Stimulated activated CD4-positive, alpha-beta T cell treated with anti-CD3 and anti-CD28 coated beads, Interleukin-1b, Interleukin-23, amount 100 ng/mL, for 4 hours (primary cell): Measurements from ENCODE around the gene IL9.
"Not testable (repeated sequence)": the region's sequence is repeated elsewhere in the genome, so short reads cannot be mapped to it uniquely, and the experiment has no call there.

Source experiments
- DNase-seq, 2 donors: peaks; one replicate each; pipeline ENCODE4 v3.0.0-alpha.2; 2020; ENCODE audit warnings: low read depth in 2 of 2

The IL9 gene

GRCh38 chr5:135868681-135869080, 27.0 kb downstream of the IL9 start:
- no peak for DNase-seq

DNA sequence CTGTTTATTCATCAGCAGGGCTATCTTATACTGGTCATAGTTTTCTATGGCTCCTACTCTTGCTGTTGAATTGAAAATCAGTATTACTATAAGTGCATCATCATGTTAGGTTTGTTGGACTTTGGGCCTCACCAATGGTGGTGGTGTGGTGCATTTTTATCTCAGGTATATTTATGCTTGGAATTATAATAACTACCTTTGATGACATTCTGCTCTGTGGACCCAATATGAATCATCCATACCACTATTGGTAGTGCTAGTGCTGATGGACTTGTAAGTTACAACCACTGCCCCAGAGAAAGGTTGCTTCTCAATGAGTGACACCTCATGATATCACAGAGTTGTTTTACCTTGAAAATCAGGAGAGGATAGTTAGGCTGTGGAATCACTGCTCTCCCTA, 28.0 kb downstream of the IL9 start:
- no peak for DNase-seq

GRCh38 chr5:135866016-135866415, 29.6 kb downstream of the IL9 start:
- no peak for DNase-seq

DNA sequence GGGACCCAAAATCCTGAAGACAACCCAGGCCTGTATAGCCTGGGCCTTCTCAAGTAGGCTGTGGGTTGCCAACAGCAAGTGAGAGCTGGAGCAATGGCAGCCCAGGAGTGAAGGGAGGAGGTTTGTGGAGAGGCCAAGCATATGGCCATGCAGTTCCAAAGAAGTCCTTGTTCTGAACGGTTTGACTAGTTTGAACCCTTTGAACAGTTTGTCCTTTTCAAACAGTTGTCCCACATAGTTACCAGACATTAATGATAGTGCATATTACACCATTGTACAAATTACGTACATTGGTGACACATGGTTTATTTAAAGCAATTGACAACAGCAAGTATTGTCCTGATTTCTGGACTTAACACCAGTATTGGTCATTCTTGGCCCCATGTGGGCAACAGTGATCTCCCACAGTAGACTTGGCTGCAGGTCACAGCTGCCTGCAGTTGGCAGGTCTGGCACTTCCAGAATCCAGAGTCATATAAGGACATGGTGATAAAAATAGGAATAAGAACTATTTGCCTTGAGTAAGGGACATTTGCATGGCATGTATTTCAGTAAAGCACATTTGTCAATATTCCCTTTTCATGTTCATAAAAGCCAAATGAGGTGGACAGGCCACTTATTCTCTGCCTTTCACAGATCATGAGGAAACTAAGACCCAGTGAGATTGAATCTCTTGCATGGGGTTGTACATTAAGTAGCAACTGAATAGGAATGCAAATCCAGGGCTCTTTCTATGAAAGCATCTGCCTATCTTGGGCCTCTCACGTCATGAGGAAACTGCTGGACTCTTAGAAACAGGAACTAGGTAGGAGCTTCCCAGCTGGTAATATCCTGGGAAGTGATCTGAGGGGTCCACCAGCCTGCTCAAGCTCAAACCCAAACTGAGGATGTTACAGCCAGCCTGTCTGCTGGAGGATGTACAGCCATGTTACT, 30.9 kb downstream of the IL9 start:
- no peak for DNase-seq

DNA sequence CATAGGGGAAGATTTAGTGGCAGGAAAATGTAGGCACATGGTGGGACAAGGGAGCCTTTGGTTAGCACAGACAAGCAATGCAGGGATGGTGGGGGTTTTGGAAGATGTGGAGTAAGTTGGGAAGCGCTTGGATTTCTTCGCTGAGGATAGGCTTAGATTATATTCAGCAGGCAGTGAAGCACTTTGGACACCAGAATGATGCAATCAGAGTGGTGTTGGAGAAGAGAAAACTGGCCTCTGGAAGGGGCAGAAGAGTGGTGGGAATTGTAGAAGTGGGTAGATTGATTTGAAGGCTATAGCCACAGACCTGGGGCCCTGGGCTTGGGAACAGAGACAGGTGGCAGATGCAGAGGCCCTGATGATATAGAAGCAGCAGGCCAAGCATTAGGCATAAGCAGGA, 32.9 kb downstream of the IL9 start:
- no peak for DNase-seq

DNA sequence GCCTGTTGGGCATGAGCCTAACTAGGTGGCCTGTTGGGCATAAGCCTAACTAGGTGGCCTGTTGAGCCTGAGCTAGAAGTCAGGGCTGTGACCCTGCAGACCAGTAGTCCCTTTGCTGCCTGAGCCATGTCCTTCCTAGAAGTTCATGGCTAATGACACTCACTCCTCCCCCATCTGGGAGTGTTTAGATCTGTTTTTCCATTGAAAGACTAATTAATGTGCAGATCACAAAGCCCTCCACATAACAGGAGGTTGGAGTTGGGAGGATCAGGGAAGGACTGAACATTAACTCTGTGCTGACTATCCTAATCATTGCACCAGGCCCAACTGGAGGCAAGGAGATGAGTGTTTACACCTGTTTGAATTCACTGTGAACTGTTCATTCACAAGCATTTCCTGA, 33.6 kb downstream of the IL9 start:
- no peak for DNase-seq

- no peak for DNase-seq
Measured at GRCh38 chr5:135861641-135862040, 34.0 kb downstream of the IL9 start.

GRCh38 chr5:135859641-135860040, 36.0 kb downstream of the IL9 start:
- no peak for DNase-seq

- DNase-seq: not testable (repeated sequence)
Measured at GRCh38 chr5:135859186-135859585, 36.5 kb downstream of the IL9 start.

DNA sequence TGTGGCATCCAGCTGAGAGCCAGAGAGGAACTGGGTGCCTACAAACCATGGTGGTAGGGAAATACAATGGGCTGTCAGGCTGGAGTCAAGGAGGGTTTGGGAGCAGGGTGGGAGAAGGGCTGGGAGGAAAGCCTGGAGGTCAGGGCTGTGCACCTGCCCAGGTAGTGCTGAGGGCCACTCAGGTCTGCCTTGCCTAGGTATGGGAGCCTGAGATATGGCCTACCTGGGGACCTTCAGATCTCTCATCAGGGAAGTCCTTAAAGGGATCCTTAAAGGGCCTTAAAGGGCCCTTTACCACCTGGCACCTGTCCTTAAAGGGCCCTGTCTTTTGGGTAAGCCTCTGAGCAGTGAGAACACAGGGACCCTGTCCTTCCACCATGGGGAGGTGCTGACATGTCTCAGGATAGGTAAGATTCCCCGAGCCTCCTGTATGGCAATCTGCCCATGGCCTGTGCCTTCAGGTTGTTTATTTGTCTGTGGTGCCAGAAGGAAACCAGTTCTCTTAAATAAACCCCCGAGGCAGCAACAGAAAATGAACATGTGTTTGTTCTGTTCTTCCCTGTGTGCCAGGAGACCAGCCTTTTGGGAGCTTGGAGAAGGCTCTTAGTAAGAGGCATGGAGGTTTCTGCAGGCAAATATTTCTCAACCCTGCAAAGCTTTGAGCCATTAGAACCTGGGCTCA, 37.9 kb downstream of the IL9 start:
- no peak for DNase-seq

- DNase-seq: no peak
Measured at GRCh38 chr5:135851915-135852845, 43.5 kb downstream of the IL9 start.

DNA sequence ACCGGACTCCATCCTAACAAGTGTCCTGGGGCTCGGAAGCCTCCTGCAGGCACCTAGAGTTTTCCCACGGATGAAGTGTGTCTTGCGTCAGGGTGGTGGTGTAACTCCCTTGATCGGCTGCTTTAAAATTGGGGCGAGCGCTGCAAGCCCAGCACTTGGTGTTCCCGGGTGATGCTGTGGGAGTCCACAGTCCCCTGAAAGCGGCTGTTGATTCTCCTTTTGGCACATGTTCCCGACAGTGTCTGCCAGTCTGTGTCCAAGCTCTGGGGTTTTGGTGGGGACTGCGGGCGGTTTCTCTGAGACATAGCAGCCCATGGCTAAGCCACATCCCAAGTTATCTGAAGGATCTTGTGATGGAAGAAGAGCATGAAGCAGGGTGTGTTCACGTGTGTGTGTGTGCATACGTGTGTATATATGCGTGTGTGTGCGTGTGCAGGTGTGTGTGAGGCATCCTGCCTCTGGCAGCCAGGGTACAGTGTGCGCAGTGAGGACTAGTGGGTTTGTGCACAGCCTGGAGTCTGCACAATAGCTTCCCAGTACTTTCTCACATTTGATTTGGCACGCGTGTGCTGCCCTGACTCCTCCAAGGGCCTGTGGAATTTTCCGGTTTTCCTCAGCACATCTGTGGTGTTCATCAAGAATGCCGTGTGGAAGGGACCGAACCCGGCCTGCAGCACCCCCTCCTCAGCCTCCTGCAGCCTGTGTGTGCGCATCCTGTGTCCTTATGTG, 44.3 kb downstream of the IL9 start:
- no peak for DNase-seq

DNA sequence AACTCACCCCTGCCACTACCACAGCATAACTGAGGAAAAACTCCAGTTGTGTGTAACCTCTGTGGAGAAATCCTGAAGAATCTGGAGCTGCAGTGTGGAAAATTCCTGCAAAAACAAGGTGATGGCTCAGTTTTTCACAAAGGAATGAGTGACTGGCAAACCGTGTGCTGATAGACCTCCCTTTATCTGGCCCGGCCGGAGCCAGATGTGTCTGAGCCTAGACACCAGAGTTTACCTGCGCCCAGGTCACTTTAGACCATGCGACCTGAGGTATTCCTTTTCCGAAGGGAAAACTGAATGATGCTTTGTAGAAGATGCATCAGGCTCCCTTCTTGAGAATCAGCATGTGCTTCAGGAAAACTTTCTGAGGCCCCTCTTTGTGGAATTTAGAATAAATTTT, 45.0 kb downstream of the IL9 start:
- DNase-seq: no peak

- no peak for DNase-seq
Measured at GRCh38 chr5:135850231-135850630, 45.4 kb downstream of the IL9 start.

DNA sequence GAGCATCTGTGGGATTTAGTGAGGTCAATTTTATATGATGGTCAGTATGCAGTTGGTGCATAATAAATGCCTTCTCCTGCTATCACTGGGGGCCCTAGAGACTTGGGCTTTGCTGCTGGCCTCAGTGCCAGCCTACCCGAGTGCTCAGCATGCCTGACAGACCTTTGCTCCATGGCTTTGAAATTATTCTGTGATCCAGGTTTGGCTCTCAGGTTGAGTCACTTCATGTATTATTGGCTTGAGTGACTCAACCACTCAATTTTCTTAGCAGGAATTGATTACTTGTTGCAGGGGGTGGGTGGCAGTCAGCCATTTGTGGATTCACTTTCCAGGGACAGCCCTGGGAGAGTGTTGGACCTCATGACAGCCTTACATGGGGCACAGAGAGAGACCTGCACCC, 47.7 kb downstream of the IL9 start:
- no peak for DNase-seq

DNA sequence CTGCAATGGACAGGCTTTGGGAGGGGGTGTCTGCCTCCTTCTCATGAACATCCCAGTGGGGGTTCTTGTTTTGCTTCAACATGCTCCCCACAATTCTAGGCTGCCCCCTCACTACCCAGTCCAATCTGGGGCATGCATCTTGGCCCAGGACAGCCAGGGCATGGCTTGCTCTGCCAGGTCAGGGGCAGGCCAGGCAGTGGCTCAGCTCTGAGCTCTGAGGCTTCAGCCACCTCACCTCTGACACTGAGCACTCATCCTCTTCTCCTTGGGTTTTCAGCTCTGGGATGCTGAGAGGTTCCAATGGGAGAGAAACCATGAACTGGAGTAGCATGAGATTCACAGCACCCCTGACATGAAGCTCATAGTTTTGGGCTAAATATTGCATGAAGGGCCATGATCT, 49.3 kb downstream of the IL9 start:
- no peak for DNase-seq

DNA sequence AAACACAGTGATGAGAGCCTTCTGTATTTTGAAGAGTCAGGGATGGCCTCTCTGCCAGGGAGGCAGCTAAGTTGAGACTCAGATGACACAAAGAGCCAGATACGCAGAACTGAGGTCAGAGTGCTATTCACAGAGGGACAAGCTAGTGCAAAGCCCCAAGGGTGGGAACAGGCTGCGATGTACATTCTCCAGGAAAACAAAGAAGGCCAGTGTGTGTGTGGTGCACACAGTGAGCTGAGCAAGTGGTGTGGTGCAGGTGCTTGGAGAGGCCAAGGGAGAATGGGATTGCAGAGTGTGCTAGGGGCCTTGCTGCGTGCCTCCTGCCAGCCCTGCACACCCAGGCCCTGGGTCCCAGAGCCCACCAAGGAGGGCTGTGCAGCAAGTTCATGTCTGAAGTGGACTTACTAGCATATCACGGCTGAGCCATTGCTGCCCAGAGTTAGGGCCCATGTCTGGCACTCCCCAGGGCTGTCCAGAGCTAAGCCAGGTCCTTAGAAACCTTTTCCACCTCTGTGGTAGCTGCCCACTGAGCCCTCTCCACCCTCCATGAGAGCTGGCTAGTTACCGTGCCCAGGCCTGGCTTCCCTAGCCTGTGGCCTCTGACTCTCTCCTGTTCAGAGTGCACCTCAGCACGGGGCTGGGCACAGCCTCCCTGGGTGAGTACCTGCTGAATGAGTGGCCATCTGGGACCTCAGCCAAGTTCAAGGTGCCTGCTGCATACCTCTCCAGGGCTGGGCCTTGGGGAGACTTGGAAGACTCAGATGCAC, 51.9 kb downstream of the IL9 start:
- DNase-seq: no peak

- no peak for DNase-seq
Measured at GRCh38 chr5:135842737-135843136, 52.9 kb downstream of the IL9 start.
